Measurements from ENCODE around the gene SPEN.
A peak's percentile ranks its signal among the peaks of the same experiment; 100 is the strongest.
"Not testable (repeated sequence)": the region's sequence is repeated elsewhere in the genome, so short reads cannot be mapped to it uniquely, and the experiment has no call there.

Gene SPEN

GRCh38 chr1:15892857-15893599 lies 45.5 kb downstream of the SPEN start:
- DNase-seq (ENCODE audit: low read depth in 2 of 2): not testable (repeated sequence)

DNA sequence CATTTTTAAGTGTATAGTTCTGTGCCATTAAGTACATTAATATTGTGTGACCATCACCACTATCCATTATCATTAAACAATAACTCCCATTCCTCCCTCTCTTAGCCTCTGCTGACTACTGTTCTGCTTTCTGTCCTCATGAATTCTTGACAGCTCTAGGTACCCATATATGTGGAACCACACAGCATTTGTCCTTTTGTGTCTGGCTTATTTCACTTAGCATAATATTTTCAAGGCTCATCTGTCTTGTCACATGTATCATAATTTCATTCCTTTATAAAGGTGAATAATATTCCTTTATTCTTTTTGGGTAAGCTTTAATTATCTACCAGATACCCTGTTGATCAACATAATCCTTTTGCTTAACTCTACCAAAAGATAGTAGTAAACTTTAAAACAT lies 47.7 kb downstream of the SPEN start:
- no peak for DNase-seq (ENCODE audit: low read depth in 2 of 2)

GRCh38 chr1:15896841-15897610 lies 49.5 kb downstream of the SPEN start:
- not testable (repeated sequence) for DNase-seq (ENCODE audit: low read depth in 2 of 2)

DNA sequence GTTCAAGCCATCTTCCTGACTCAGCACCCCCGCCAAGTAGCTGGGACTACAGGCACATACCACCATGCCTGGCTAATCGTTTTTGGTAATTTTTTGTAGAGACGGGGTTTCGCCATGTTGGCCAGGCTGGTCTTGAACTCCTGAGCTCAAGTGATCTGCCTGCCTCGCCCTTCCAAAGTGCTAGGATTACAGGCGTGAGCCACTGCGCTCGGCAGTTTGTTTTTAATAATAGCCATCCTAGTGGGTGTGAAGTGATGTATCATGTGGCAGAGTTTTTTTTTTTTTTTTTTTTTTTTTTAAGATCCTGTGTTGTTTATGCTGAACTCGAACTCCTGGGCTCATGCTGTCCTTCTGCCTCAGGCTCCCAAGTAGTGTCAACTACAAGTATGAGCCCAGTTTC lies 51.8 kb downstream of the SPEN start:
- no peak for DNase-seq (ENCODE audit: low read depth in 2 of 2)

- no peak for DNase-seq (ENCODE audit: low read depth in 2 of 2)
Measured at GRCh38 chr1:15900662-15901279, 53.3 kb downstream of the SPEN start.

DNA sequence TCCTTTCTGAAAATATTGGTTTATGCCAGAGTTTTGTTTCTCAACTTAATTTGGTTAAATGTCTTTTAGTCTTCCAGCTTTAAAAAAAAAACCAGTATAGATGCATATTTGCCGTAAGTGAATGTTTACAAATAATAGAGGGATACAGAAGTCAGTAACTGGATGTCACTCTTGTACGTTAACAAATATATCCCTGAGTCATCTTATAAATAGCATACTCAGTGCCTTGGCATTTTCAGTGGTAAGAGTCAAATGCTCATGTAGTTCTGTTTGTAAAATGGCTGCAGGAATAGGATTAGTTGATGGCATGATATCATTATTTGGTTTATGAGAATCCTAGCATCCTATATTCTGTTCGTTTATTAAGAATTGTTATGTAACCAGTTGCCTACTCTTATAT lies 55.4 kb downstream of the SPEN start:
- no peak for DNase-seq (ENCODE audit: low read depth in 2 of 2)

- no peak for DNase-seq (ENCODE audit: low read depth in 2 of 2)
Measured at GRCh38 chr1:15908597-15908996, 61.1 kb downstream of the SPEN start.

GRCh38 chr1:15911141-15911540 lies 63.6 kb downstream of the SPEN start:
- no peak for DNase-seq (ENCODE audit: low read depth in 2 of 2)

DNA sequence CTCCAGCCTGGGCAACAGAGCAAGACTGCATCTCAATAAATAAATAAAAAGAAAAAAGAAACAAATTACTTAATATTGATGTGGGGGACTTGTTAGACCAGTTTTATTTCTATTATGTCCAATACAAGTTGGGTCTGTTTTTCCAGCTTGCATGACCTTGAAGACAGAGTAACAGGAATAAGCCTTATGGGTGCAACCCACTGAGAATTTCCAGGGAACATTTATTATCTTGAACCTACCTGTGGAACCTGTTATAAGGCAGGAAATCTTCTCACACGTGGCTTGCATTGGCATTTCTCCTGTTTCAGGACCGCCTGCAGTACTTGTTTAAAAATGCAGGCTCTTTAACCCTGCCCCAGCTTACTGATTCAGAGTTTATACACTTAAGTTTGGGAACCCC lies 64.4 kb downstream of the SPEN start:
- DNase-seq (ENCODE audit: low read depth in 2 of 2): no peak

DNA sequence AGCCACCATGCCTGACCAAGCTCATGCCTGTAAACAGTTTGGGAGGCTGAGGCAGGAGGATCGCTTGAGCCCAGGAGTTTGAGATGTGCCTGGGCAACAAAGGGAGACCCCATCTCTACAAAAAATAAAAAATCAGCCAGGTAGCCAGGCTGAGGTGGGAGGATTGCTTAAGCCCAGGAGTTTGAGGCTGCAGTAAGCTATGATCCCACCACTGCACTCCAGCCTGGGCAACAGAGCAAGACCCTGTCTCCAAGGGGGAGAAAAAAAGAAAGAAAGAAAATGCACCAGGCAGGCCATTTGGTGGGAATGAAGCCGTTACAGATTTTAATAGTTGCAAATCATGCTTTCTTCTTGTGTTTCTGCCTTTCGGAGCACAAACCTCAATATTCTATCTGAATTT lies 66.1 kb downstream of the SPEN start:
- DNase-seq (ENCODE audit: low read depth in 2 of 2): not testable (repeated sequence)

GRCh38 chr1:15915991-15916390 lies 68.5 kb downstream of the SPEN start:
- no peak for DNase-seq (ENCODE audit: low read depth in 2 of 2)

DNA sequence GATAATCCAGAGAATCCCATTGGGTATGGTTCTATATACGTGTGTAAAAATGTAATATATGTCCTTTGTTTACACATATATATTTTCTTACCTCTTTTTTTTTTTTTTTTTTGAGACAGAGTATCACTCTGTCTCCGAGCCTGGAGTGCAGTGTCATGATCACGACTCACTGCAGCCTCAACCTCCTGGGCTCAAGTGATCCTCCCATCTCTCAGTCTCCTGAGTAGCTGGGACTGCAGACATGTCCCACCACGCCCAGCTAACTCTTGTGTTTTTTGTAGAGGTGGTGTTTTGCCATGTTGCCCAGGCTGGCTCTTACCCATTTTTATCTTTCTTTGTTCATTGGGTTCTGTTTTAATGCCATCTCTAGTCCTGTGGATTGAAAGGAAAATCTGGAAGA lies 68.9 kb downstream of the SPEN start:
- no peak for DNase-seq (ENCODE audit: low read depth in 2 of 2)

- DNase-seq (ENCODE audit: low read depth in 2 of 2): no peak
Measured at GRCh38 chr1:15916916-15917315, 69.4 kb downstream of the SPEN start.

GRCh38 chr1:15918962-15919715 lies 71.6 kb downstream of the SPEN start:
- peak; percentile 33 to 57 for DNase-seq (ENCODE audit: low read depth in 2 of 2)

GRCh38 chr1:15923241-15923640 lies 75.7 kb downstream of the SPEN start:
- no peak for DNase-seq (ENCODE audit: low read depth in 2 of 2)

DNA sequence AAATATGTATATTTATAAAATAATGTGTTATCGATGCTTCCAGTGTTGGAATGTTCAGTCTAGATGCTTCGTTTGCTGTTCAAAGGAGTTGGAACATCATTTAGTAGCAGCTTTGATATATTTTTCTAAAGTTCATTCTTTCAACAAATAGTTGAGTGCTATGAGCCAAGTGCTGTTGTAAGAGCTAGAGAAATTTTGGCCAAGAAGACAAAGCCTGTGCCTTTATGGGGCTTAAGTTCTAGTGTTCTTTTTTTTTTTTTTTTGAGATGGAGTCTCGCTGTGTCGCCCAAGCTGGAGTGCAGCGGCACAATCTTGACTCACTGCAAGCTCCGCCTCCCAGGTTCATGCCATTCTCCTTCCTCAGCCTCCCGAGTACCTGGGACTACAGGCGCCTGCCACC lies 78.9 kb downstream of the SPEN start:
- DNase-seq (ENCODE audit: low read depth in 2 of 2): not testable (repeated sequence)

DNA sequence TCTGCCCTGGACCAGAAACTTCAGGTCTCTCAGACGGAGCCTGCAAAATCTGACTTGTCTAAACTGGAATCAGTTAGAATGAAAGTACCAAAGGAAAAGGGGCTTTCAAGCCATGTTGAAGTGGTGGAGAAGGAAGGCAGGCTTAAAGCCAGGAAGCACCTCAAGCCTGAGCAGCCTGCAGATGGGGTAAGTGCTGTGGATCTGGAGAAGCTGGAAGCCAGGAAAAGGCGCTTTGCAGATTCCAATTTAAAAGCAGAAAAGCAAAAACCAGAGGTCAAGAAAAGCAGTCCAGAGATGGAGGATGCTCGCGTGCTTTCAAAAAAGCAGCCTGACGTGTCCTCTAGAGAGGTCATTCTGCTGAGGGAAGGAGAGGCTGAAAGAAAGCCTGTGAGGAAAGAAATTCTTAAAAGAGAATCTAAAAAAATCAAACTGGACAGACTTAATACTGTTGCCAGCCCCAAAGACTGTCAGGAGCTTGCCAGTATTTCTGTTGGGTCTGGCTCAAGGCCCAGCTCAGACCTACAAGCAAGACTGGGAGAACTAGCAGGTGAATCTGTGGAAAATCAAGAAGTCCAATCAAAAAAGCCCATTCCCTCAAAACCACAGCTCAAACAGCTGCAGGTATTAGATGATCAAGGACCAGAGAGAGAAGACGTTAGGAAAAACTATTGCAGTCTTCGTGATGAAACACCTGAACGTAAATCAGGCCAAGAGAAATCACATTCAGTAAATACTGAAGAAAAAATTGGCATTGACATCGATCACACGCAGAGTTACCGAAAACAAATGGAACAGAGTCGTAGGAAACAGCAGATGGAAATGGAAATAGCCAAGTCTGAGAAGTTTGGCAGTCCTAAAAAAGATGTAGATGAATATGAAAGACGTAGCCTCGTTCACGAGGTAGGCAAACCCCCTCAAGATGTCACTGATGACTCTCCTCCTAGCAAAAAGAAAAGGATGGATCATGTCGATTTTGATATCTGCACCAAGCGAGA lies 81.8 kb downstream of the SPEN start:
- no peak for DNase-seq (ENCODE audit: low read depth in 2 of 2)

DNA sequence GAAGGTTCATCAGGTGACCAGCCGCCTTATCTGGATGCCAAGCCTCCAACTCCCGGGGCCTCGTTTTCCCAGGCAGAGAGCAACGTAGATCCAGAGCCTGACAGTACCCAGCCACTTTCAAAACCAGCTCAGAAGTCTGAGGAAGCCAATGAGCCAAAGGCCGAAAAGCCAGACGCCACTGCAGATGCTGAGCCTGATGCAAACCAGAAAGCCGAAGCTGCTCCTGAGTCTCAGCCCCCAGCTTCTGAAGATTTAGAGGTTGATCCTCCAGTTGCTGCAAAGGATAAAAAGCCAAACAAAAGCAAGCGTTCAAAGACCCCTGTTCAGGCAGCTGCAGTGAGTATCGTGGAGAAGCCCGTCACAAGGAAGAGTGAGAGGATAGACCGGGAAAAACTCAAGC lies 83.9 kb downstream of the SPEN start:
- no peak for DNase-seq (ENCODE audit: low read depth in 2 of 2)

DNA sequence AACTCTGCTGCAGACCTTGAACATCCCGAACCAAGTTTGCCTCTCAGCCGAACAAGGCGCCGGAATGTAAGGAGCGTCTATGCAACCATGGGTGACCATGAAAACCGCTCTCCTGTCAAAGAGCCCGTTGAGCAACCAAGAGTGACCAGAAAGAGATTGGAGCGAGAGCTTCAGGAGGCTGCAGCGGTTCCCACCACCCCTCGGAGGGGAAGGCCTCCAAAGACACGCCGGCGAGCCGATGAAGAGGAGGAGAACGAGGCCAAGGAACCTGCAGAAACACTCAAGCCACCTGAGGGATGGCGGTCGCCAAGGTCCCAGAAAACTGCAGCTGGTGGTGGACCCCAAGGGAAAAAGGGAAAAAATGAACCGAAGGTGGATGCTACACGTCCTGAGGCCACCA lies 84.4 kb downstream of the SPEN start:
- no peak for DNase-seq (ENCODE audit: low read depth in 2 of 2)

GRCh38 chr1:15932612-15933011 lies 85.1 kb downstream of the SPEN start:
- no peak for DNase-seq (ENCODE audit: low read depth in 2 of 2)

DNA sequence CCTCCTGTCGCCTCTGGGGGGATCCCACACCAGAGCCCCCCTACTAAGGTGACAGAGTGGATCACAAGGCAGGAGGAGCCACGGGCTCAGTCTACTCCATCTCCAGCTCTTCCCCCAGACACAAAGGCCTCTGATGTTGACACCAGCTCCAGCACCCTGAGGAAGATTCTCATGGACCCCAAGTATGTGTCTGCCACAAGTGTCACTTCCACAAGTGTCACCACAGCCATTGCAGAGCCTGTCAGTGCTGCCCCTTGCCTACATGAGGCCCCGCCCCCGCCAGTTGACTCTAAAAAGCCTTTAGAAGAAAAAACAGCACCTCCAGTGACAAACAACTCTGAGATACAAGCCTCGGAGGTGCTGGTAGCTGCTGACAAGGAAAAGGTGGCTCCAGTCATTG lies 86.2 kb downstream of the SPEN start:
- no peak for DNase-seq (ENCODE audit: low read depth in 2 of 2)

Measured in stimulated activated CD8-positive, alpha-beta memory T cell treated with anti-CD3 and anti-CD28 coated beads, Interleukin-2, amount 100 ng/mL, for 48 hours (primary cell).